SK-N-DZ (cell line): ENCODE measurements around the gene MTRF1L.
"Not testable (repeated sequence)": the region's sequence is repeated elsewhere in the genome, so short reads cannot be mapped to it uniquely, and the experiment has no call there.

Experiments
- DNase-seq: peaks from one replicate; pipeline ENCODE4 v3.0.0-alpha.2; 2015; ENCODE audit warnings: low spot score

MTRF1L gene

GRCh38 chr6:153003366-153003690 is 819 bp upstream of the MTRF1L start:
- no peak for DNase-seq

GRCh38 chr6:153001767-153002612 is 519 bp downstream of the MTRF1L start:
- DNase-seq = peak; percentile 35

- DNase-seq = not testable (repeated sequence)
Measured at GRCh38 chr6:153000790-153001189, 1.7 kb downstream of the MTRF1L start.

- no peak for DNase-seq
Measured at GRCh38 chr6:153000243-153000642, 2.3 kb downstream of the MTRF1L start.

GRCh38 chr6:152999538-152999937 is 3.0 kb downstream of the MTRF1L start:
- DNase-seq = not testable (repeated sequence)

- no peak for DNase-seq
Measured at GRCh38 chr6:152993847-152994246, 8.7 kb downstream of the MTRF1L start.

GRCh38 chr6:152993431-152993830 is 9.1 kb downstream of the MTRF1L start:
- no peak for DNase-seq

GRCh38 chr6:152986978-152987377 is 15.5 kb downstream of the MTRF1L start:
- no peak for DNase-seq

- not testable (repeated sequence) for DNase-seq
Measured at GRCh38 chr6:152985300-152985699, 17.2 kb downstream of the MTRF1L start.

- no peak for DNase-seq
Measured at GRCh38 chr6:152984513-152984872, 18.0 kb downstream of the MTRF1L start.

- no peak for DNase-seq
Measured at GRCh38 chr6:152983637-152984512, 18.6 kb downstream of the MTRF1L start.

GRCh38 chr6:152982904-152983636 is 19.4 kb downstream of the MTRF1L start, which contains the start of gene FBXO5:
TSS of gene FBXO5 (minus strand) at chr6:152983041. CDS start at chr6:152982959, 82 bp downstream.
- DNase-seq = peak; percentile 98

- peak; percentile 47 for DNase-seq
Measured at GRCh38 chr6:152981989-152982903, 20.3 kb downstream of the MTRF1L start.

GRCh38 chr6:152981219-152981618 is 21.3 kb downstream of the MTRF1L start:
- DNase-seq = no peak

- DNase-seq = no peak
Measured at GRCh38 chr6:152980656-152981055, 21.9 kb downstream of the MTRF1L start.

- no peak for DNase-seq
Measured at GRCh38 chr6:152979116-152979515, 23.4 kb downstream of the MTRF1L start.

GRCh38 chr6:152978058-152978457 is 24.5 kb downstream of the MTRF1L start:
- no peak for DNase-seq

GRCh38 chr6:152977556-152977955 is 25.0 kb downstream of the MTRF1L start:
- DNase-seq = no peak

- no peak for DNase-seq
Measured at GRCh38 chr6:152976749-152977148, 25.8 kb downstream of the MTRF1L start.

GRCh38 chr6:152975204-152975915 is 27.1 kb downstream of the MTRF1L start:
- DNase-seq = no peak
